SU-DHL-6 (cell line): ENCODE measurements around the gene EZH2.

Source experiments
- CTCF ChIP-seq: fragments of 200-600 bp; sonication (generic); IDR thresholded peaks from one replicate; pipeline ENCODE4 v1.5.1; 2017; ENCODE audit warnings: antibody characterized with exemption, mild to moderate bottlenecking, low read length, moderate library complexity; ENCODE audit not compliant: insufficient read depth, poor library complexity, severe bottlenecking
- EZH2phosphoT487 ChIP-seq: fragments of 200-600 bp; sonication (generic), shearing (Covaris generic); conservative IDR thresholded peaks from 2 replicates; pipeline ENCODE4 v1.6.1; 2018; ENCODE audit warnings: mild to moderate bottlenecking, antibody characterized with exemption, low read length, moderate library complexity, mixed read lengths

DNA sequence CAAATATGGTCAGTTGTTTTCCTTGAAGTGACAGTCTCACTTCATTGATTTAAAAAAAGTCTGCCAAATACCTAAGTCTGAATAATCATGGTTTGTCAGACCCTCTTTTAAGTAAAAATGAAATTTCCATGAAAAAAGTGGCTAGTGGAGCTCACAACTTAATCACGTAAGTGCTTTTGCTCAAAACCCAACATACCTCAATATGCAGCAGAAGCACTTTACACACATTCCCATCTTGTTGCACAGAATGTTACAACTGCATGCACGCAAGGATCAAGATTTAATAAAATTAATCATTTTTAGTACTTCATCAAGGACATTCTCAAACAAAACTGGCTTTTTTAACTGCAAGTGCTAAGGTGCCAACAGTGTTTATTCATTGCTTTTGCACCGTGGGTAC is 21.6 kb downstream of the EZH2 start:
- TF ChIP-seq CTCF: no peak
- TF ChIP-seq EZH2phosphoT487: no peak
